Embryonic facial prominence (tissue), 1 donor: ENCODE results near the gene APP.
"Not testable (repeated sequence)": the region's sequence is repeated elsewhere in the genome, so short reads cannot be mapped to it uniquely, and the experiment has no call there.

Source experiments
- DNase-seq: peaks from one replicate; pipeline ENCODE4 v3.0.0-alpha.2; 2016; ENCODE audit errors: extremely low spot score

The APP gene

GRCh38 chr21:26099610-26100219 lies 70.9 kb downstream of the APP start:
- DNase-seq, result no peak

GRCh38 chr21:26098772-26099397 lies 71.7 kb downstream of the APP start:
- DNase-seq, result no peak

- DNase-seq, result no peak
Observed at GRCh38 chr21:26097475-26097874, 73.1 kb downstream of the APP start.

GRCh38 chr21:26096494-26097371 lies 73.8 kb downstream of the APP start:
- DNase-seq, result no peak

- DNase-seq, result no peak
Observed at GRCh38 chr21:26095131-26095530, 75.4 kb downstream of the APP start.

- DNase-seq, result no peak
Observed at GRCh38 chr21:26093122-26093521, 77.4 kb downstream of the APP start.

GRCh38 chr21:26091480-26092018 lies 79.0 kb downstream of the APP start:
- DNase-seq, result no peak

- no peak for DNase-seq
Observed at GRCh38 chr21:26089730-26090129, 80.8 kb downstream of the APP start.

GRCh38 chr21:26087223-26087918 lies 83.2 kb downstream of the APP start:
- DNase-seq, result no peak

GRCh38 chr21:26085882-26086281 lies 84.7 kb downstream of the APP start:
- DNase-seq, result no peak

- DNase-seq, result no peak
Observed at GRCh38 chr21:26085127-26085526, 85.4 kb downstream of the APP start.

GRCh38 chr21:26082549-26082948 lies 88.0 kb downstream of the APP start:
- DNase-seq, result no peak

- not testable (repeated sequence) for DNase-seq
Observed at GRCh38 chr21:26081175-26081760, 89.3 kb downstream of the APP start.

- no peak for DNase-seq
Observed at GRCh38 chr21:26080211-26080610, 90.4 kb downstream of the APP start.

- DNase-seq, result no peak
Observed at GRCh38 chr21:26079366-26079765, 91.2 kb downstream of the APP start.

- no peak for DNase-seq
Observed at GRCh38 chr21:26077521-26077920, 93.0 kb downstream of the APP start.

- DNase-seq, result no peak
Observed at GRCh38 chr21:26072666-26073615, 97.6 kb downstream of the APP start.

- no peak for DNase-seq
Observed at GRCh38 chr21:26070822-26071425, 99.6 kb downstream of the APP start.

GRCh38 chr21:26070121-26070520 lies 100.4 kb downstream of the APP start:
- DNase-seq, result no peak

GRCh38 chr21:26068776-26069175 lies 101.8 kb downstream of the APP start:
- DNase-seq, result no peak
